ENCODE data around the gene STX17.

STX17 gene

DNA sequence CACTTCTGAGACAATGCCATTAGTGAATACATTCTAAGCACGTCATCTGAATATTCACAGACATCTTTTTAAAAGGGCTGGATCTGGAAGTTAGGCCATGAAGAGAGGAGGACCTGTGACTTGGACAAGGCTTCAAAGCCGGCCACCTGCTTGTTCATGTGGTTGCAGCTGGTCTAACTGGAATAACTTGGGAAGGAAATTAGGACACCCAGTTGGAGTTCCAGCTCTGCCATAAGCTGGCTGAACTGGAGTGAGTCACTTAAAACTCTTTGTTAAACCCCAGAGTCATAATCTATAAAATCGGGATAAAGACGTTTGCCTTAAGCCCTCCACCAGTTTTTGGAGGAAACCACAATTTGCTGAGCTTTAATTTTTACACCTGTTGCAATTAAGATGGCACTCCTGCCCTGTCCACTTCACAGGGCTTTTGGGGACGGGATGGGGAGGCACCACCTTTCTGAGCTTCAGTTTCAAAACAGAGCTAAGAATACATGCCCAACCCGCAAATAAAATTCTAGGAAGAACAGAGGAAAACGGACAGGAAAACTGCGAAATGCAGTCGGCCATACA, 536 bp upstream of the STX17 start:
- no peak for DNase-seq (ENCODE audit: low read depth in 2 of 2, low spot score in 1 of 2)

DNA sequence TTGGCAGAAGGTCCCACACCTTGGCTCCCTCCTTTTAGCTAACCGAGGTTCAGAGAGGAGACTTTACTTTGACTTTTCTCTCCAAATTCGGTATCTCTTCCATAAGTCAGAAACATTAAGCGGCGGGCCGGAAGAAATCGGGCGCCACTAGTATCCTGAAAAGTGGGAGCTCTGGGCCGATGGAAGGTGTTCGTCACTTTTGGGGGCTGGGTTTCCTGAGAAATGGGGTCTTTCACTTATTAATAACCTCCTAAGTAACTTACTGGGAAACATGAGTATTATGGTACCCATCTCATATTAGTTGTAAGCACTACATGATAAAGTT, 716 bp downstream of the STX17 start:
- DNase-seq (ENCODE audit: low read depth in 2 of 2, low spot score in 1 of 2), result no peak

DNA sequence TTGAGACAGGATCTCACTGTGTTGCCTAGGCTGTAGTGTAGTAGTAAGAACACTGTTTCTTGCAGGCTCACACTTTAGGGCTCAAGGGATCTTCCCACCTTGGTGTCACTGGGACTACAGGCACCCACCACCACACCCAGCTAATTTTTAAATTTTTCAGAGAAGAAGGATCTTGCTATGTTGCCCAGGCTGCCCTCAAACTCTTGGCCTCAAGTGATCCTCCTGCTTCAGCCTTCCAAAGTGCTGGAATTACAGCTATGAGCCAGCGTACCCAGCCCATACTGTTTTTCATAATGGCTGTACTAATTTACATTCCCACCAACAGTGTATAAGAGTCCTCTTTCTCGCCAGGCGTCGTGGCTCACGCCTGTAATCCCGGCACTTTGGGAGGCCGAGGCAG, 5.1 kb downstream of the STX17 start:
- no peak for DNase-seq (ENCODE audit: low read depth in 2 of 2, low spot score in 1 of 2)

DNA sequence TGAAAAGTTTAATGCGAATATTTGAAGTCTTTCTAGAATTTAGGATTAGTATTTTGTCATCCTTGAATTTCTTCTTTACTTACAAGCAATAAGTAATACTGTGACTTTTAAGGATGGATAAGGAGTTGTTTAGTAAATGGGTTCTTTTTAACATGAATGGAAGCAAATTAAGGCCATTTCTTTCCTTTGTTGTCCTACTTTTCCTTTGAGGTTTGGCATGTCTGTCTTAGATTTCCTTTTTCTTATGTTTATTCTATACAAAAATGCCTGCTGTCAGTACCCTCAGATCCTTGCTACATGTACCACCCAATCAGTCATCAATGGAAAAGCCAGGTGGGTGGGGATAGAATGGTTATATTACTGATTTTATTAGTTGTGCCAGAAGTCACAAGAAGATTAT, 10.2 kb downstream of the STX17 start:
- DNase-seq (ENCODE audit: low read depth in 2 of 2, low spot score in 1 of 2), result no peak

DNA sequence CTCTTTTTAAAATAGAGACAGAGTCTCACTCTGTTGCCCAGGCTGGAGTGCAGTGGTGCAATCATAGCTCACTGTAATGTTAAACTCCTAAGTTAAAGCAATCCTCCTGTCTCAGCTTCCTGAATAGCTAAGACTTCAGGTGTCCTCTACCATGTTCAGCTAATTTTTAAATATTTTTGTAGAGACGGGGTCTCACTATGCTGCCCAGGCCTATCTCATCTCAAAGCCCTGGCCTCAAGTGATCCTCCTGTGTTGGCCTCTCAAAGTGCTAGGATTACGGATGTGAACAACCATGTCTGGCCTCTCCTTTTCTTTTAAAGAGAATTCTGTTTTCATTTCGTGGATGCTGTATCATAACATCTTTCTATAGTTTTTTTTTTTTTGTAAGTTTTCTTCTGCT, 11.7 kb downstream of the STX17 start:
- DNase-seq (ENCODE audit: low read depth in 2 of 2, low spot score in 1 of 2), result no peak

DNA sequence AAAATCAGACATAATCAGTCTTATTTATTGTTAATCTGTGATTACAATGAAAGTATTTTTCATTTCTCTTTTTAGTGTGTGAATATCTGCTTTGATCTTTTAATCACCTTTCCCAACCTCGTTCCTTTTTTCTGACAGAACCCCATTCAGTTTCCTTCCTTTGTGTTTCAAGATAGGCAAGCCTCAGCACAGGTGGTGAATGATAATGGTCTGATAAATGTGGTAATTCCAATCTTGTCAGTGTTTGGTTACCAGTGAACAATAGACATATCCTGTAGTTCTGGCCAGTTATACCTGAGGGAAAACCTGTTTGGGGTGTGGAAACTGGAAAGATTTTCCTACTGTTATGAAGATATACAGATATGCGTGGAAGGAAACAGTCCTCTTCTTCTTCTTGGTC, 13.5 kb downstream of the STX17 start:
- DNase-seq (ENCODE audit: low read depth in 2 of 2, low spot score in 1 of 2), result no peak

DNA sequence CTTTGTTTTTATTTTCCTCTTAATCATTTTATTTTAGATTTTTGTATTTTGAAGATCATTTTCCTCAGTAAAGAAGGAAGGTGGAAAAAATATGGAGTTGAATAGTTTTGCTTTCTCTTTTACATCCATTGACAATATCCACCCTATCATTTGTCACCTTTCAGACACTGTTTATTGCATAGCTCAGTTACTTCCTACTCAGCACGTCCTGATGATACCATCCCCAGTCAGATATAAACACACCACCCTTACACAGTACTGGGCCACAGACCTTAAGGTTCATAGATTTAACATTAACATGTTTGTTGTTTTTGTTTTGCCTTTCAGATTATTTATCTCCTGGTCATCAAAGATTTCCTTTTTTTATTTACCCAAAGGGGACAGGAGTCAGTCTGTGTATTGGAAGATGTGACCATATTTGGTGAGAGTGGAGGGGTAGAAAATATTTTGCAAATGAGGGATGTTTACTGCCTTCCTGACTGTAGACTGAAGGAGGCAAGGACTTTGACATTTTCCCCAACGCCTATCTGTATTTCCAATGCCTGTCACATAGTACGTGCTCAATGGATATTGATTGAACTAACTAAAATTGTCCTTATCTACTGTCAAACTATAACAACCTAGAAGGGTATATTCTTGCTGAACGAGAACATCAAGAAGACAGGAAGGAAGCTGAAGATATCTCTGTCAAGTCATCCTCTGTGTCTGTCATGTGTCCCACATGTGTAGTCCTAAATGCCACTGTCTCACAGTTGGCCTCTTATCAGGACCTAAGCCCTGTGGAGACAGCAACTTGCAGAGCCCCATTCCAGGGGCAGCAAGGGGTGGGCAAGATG, 15.6 kb downstream of the STX17 start:
- no peak for DNase-seq (ENCODE audit: low read depth in 2 of 2, low spot score in 1 of 2)

- no peak for DNase-seq (ENCODE audit: low read depth in 2 of 2, low spot score in 1 of 2)
Measured at GRCh38 chr9:99922711-99923030, 16.2 kb downstream of the STX17 start.

GRCh38 chr9:99925541-99925940, 19.1 kb downstream of the STX17 start:
- DNase-seq (ENCODE audit: low read depth in 2 of 2, low spot score in 1 of 2), result no peak

GRCh38 chr9:99929652-99930051, 23.2 kb downstream of the STX17 start:
- DNase-seq (ENCODE audit: low read depth in 2 of 2, low spot score in 1 of 2), result no peak

- no peak for DNase-seq (ENCODE audit: low read depth in 2 of 2, low spot score in 1 of 2)
Measured at GRCh38 chr9:99931155-99931840, 24.8 kb downstream of the STX17 start.

- no peak for DNase-seq (ENCODE audit: low read depth in 2 of 2, low spot score in 1 of 2)
Measured at GRCh38 chr9:99936947-99937587, 30.6 kb downstream of the STX17 start.

DNA sequence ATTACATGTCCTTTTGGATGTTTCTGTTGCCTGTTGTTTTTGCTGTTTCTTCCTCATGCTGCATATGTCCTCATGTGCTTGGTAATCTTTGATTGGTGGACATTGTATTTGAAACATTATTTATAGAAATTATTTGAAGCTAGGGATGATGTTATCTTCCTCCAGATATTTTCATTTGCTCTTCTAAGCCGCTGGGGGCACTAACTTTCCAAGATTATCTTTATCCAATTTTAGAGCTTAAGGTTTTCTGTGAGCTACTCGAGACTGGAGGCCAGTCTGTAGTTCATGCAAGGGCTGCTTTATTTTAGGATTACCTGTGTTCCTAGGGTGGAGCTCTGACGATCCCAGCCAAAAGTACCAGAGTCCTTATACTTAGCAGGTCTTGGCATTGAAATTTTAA, 40.9 kb downstream of the STX17 start:
- no peak for DNase-seq (ENCODE audit: low read depth in 2 of 2, low spot score in 1 of 2)

DNA sequence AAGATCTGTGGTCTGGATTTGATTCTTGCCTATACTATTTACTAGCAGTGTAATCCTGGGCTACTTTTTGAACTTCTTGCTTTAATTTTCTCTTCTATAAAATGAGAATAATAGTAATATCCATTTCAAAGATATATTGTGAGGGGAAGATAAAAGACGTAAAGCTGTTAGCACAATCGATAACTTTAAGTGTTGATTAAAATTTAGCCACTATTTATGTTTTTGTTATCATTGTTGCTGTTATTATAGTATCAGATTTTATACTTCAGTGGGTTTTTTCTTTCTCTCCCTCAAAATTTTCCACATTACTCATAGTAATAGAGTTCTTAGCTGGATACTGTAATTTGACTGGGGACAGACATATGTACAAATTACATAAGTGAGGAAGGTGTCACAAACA, 42.0 kb downstream of the STX17 start:
- DNase-seq (ENCODE audit: low read depth in 2 of 2, low spot score in 1 of 2), result no peak

- DNase-seq (ENCODE audit: low read depth in 2 of 2, low spot score in 1 of 2), result no peak
Measured at GRCh38 chr9:99948896-99949295, 42.4 kb downstream of the STX17 start.

- DNase-seq (ENCODE audit: low read depth in 2 of 2, low spot score in 1 of 2), result no peak
Measured at GRCh38 chr9:99953861-99954507, 47.5 kb downstream of the STX17 start.

DNA sequence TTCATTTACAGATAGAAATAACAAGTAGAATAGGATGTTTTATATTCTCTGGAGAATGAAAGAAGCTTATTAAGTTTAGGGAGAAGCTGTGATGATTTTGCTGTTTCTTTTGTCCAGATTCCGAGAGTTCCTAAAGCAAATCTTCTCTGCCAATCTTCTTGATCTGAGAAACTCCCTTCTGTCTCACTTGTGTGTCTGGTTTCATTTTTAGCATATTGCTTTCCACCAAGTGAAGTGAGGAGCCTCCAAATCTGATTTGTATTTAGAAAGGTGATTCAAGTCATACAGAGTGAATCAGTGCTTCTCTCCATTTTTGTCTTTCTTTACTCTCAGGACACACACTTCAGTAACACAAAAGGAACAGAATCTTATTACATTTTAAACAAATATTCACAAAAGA, 48.4 kb downstream of the STX17 start:
- no peak for DNase-seq (ENCODE audit: low read depth in 2 of 2, low spot score in 1 of 2)

DNA sequence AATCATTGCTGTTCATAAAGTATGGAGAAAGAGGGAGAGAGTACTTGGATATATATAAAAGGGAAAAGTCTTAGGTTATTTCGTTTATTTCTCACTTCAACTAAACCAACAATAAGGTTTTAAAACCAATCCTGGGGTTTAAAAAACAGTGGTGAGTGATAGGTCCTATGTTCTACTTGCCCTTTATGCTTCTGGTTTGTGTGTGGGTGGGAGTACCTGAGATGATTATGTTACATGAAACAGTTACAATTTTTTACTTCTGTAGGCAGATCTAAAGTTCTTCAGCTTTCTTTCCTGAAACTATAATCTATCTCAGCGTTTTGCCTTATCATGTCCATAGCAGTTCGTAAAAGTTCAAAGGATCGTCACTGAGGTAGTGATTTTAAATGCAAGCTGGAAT, 49.2 kb downstream of the STX17 start:
- no peak for DNase-seq (ENCODE audit: low read depth in 2 of 2, low spot score in 1 of 2)

DNA sequence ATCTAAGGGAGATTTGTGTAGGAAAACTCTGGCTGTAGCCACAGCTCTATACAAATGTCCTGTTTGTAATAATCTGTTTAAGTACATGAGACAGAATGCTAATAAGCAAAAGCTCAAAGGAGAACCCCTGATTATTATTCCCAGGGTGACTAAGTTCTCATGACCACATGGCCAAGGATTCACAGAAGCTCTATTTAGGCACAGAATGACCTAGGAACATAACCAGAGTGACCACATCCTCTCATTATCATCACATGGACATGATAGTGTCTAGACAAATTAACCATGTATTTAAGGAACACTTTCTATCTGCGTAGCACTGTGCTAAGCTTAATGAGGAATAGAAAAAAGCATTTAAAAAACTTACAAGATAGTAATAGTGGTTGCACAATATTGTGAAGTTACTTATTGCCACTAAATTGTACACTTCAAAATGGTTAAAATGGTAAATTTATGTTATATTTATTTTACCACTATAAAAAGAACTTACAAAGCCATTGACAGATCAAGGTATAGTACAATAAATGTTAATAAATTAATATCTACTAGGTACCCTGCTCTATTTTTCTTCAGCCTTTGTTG, 56.3 kb downstream of the STX17 start:
- no peak for DNase-seq (ENCODE audit: low read depth in 2 of 2, low spot score in 1 of 2)

- DNase-seq (ENCODE audit: low read depth in 2 of 2, low spot score in 1 of 2), result no peak
Measured at GRCh38 chr9:99964336-99964735, 57.9 kb downstream of the STX17 start.

- no peak for DNase-seq (ENCODE audit: low read depth in 2 of 2, low spot score in 1 of 2)
Measured at GRCh38 chr9:99966001-99966400, 59.5 kb downstream of the STX17 start.

All from stimulated activated CD8-positive, alpha-beta memory T cell treated with anti-CD3 and anti-CD28 coated beads, Interleukin-4, amount 100 ng/mL, for 1 hour (primary cell).